SK-N-SH treated with all-trans-retinoic acid at 6 μM for 48 hours (cell line): ENCODE data around the gene POLR3A.

ENCODE experiments used
- CREB5 ChIP-seq: fragments of 250-450 bp; sonication (Bioruptor Pico); IDR thresholded peaks from 2 replicates; pipeline ENCODE4 v1.5.1; 2020; ENCODE audit warnings: low read depth, mild to moderate bottlenecking, moderate library complexity
- CSDC2 ChIP-seq: fragments of 250-450 bp; sonication (Bioruptor Pico); IDR thresholded peaks from 2 replicates; pipeline ENCODE4 v1.5.0; 2020; ENCODE audit warnings: mild to moderate bottlenecking, moderate library complexity

GRCh38 chr10:78062296-78062695 is 33.0 kb upstream of the POLR3A start:
- TF ChIP-seq CREB5 (no peak), CSDC2 (CRISPR knock-in tag) (no peak)
